Bronchial epithelial cell (primary cell): Measurements from ENCODE around the gene SMU1. TPM values are rescaled to one million over a fixed set of nuclear protein-coding genes. Genes with fewer than 3 reads are reported as not detected.

Experiments
- DNase-seq: peaks from one replicate; pipeline ENCODE4 v3.0.0-alpha.2; 2010; ENCODE audit warnings: low read depth
- FAIRE-seq: peaks from 2 replicates; lab custom pipeline; 2011; peaks lifted over from hg19 to GRCh38; lab: Jason Lieb, UNC
- H3K27me3 ChIP-seq: 2 replicates; pipeline ENCODE4 v1.5.1; 2011; ENCODE audit warnings: low read length; ENCODE audit not compliant: control insufficient read depth, insufficient read depth
- H3K36me3 ChIP-seq: 2 replicates; pipeline ENCODE4 v1.5.1; 2011; ENCODE audit warnings: low read length; ENCODE audit not compliant: control insufficient read depth, insufficient read depth
- H3K4me3 ChIP-seq: 2 replicates; pipeline ENCODE4 v1.5.1; 2011; ENCODE audit warnings: mild to moderate bottlenecking, low read depth, low read length, control low read depth
- CTCF ChIP-seq: IDR thresholded peaks from 2 replicates; pipeline ENCODE4 v1.5.1; 2011; ENCODE audit warnings: mild to moderate bottlenecking, moderate library complexity, low read length, control low read depth, inconsistent platforms; ENCODE audit not compliant: insufficient read depth, severe bottlenecking
- total RNA-seq: library from RNA; depleted of rRNA; stranded (reverse); fragments of >200 nt; gene quantifications from 2 replicates; pipeline ENCODE4 v1.2.1, GENCODE V29; 2014

SMU1 gene
- total RNA-seq, 1 donor from 2014 or later = 40.5 TPM

GRCh38 chr9:32992595-32993238 is 83.8 kb downstream of the SMU1 start:
- H3K27me3 ChIP-seq = no peaks in the 10 kb centered on the region
- FAIRE-seq (peak; percentile 7), DNase-seq (peak; percentile 20)
- H3K36me3 ChIP-seq = peaks cover 19% of the 10 kb centered on the region
- no peak overlapping the region for H3K4me3 ChIP-seq
- TF ChIP-seq CTCF = no peak

GRCh38 chr9:32991897-32992594 is 84.4 kb downstream of the SMU1 start:
- H3K36me3 ChIP-seq = peaks cover 21% of the 10 kb centered on the region
- FAIRE-seq (no peak), DNase-seq (no peak)
- H3K27me3 ChIP-seq = no peaks in the 10 kb centered on the region
- TF ChIP-seq CTCF = no peak
- H3K4me3 ChIP-seq = no peak overlapping the region

Other genes starting within 250 kb of the SMU1 start
- gene APTX, start 75.0 kb downstream of the SMU1 start, total RNA-seq = 66.6 and 67.5 TPM in 2 replicates
- 26.1 and 27.3 TPM in 2 replicates for gene DNAJA1, start 51.4 kb downstream of the SMU1 start, total RNA-seq
- gene B4GALT1, start 90.7 kb upstream of the SMU1 start, total RNA-seq = 21.3 and 30.3 TPM in 2 replicates
- gene SPINK4, start 163.5 kb upstream of the SMU1 start, total RNA-seq = not detected in 2 replicates
- 56.5 and 68.7 TPM in 2 replicates for gene BAG1, start 188.0 kb upstream of the SMU1 start, total RNA-seq
- gene CHMP5, start 188.4 kb upstream of the SMU1 start, total RNA-seq = 173 and 182 TPM in 2 replicates
- 19.2 and 25.5 TPM in 2 replicates for gene NFX1, start 213.8 kb upstream of the SMU1 start, total RNA-seq